ENCODE results near the gene SRRM5.
"Not testable (repeated sequence)": the region's sequence is repeated elsewhere in the genome, so short reads cannot be mapped to it uniquely, and the experiment has no call there.

The SRRM5 gene

GRCh38 chr19:43592800-43593350 lies 19.0 kb upstream of the SRRM5 start:
- no peak for DNase-seq

DNA sequence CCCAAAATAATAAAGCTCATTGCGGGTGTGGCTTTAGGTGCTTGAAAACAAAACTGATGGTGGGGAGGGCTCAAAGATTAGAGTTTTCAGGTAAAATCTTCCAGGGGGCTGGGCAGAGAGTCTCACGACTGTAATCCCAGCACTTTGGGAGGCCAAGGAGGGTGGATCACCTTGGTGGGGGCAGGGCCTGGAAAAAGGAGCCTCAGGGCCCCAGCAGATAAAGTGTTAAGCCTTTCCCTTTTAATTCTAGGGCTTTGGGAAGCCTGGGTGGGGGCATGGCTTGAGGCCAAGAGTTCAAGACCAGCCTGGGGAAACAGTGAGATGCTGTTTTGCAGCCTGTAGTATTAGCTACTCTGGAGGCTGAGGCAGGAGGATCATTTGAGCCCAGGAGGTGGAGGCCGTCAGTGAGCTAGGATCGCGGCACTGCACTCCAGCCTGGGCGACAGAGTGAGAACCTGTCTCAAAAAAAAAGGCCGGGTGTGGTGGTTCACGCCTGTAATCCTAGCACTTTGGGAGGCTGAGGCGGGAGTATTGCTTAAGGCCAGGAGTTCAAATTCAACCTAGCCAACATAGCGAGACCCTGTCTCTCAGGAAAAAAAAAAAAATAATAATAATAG lies 17.7 kb upstream of the SRRM5 start:
- no peak for DNase-seq

- peak; percentile 56 for DNase-seq
Measured at GRCh38 chr19:43594710-43595604, 16.9 kb upstream of the SRRM5 start.

DNA sequence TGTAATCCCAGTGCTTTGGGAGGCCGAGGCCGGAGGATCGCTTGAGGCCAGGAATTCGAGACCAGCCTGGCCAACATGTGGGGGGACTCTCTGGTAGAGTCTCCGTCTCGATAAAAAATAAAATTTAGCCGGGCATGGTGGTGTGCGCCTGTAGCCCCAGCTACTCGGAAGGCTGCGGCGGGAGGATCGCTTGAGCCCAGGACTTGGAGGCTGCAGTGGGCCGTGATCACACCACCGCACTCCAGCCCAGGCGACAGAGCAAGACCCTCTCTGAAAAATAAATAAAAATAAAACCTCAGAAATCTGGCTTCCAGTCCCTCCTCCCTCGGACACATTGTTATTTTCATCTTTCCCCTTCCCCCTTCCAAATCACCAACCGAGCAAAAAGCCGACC lies 16.3 kb upstream of the SRRM5 start:
- DNase-seq, result no peak

GRCh38 chr19:43595999-43596841 lies 15.7 kb upstream of the SRRM5 start, which contains the start of the genes IRGQ and ZNF576:
TSS of gene IRGQ (minus strand) at chr19:43596134. CDS start at chr19:43595338, 796 bp downstream.
TSS of gene ZNF576 (plus strand) at chr19:43596595. CDS start at chr19:43597109, 514 bp downstream.
- DNase-seq, result peak; percentile 99

- no peak for DNase-seq
Measured at GRCh38 chr19:43596842-43597461, 14.9 kb upstream of the SRRM5 start.

DNA sequence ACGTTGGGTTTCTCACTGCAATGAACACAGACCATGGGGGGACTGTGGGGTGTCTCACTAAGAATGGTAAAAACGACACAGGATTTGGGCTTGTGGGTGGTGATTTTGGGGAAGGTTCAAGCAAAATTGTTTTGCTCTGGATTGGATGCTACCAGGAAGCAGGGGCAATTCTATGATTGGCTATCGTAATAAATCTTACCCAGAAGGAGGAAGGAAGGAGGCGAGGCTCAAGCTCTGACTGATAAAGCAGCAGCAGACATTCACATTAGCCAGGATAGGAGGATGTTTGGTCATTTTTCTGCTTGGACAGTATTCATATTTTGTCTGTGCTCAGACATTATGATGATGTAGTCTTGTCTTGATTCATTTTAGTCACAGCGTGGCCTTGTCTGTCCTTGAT lies 14.0 kb upstream of the SRRM5 start:
- no peak for DNase-seq

- no peak for DNase-seq
Measured at GRCh38 chr19:43598445-43599240, 13.2 kb upstream of the SRRM5 start.

- DNase-seq, result no peak
Measured at GRCh38 chr19:43599635-43600295, 12.1 kb upstream of the SRRM5 start.

GRCh38 chr19:43600326-43600725 lies 11.6 kb upstream of the SRRM5 start:
- DNase-seq, result not testable (repeated sequence)

GRCh38 chr19:43605875-43606568 lies 5.9 kb upstream of the SRRM5 start:
- no peak for DNase-seq

GRCh38 chr19:43606569-43607229 lies 5.2 kb upstream of the SRRM5 start:
- no peak for DNase-seq

DNA sequence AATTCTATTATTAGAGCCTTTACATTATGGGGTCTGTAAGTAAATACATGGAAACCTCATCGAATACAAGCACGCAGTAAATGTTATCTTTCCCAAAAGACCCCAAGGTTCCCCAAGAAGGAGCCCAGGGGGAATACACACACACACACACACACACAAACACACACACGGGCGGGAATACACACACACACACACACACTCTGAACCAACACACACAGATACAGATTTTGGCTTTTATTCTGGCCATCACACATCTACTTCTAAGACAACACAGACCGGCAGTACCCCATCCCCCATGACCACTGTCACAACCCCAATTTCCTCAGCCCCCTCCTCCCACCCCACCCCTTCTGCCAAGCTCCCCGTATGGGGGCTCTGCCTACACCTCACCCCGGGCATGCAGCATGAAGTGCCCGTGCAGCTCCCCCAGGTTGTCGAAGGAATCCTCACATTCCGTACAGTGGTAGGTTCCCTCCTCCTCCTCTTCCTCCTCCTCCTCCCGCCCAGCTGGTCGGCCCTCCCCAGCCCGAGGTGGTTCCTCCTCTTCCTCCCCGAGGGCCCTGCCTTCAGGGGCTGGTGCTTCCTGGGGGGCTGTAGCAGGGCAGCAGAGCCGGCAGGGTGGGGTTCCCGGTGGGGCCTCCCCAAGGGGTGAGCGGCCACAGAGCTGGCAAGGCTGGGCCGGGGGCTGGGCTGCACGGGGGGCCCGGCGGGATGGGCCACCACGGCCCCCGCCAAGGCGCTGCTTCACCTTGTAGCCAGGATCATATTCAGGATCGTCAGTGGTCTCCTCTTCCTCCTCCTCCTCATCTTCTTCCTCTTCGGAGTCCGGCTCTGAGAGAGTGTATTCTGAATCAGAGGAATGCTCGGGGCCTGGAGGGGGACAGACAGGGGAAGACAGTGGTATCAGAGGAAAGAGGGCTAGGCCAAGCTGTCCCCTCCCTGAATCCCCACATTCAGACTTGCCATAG lies 4.4 kb upstream of the SRRM5 start:
- no peak for DNase-seq

DNA sequence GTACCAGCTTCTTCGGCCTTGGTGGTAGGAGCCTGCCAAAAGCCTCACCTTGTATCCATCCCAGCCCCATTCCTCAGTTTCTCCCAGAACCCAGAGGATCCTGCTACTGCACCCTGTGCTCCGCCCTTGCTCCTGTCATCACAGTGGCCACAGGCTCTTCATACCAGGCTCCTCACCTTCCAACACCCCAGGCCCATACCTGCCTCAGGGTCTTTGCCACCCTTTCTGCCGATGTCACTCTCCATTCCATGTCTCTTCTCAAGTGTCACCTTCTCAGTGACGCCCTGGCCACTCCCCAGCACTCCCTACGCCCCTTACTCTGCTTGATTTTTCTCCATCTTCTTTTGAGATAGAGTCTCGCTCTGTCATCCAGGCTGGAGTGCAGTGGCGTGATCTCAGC lies 2.0 kb upstream of the SRRM5 start:
- DNase-seq, result no peak

- no peak for DNase-seq
Measured at GRCh38 chr19:43610493-43610892, 1.4 kb upstream of the SRRM5 start.

GRCh38 chr19:43612374-43612773 lies 486 bp downstream of the SRRM5 start:
- no peak for DNase-seq

DNA sequence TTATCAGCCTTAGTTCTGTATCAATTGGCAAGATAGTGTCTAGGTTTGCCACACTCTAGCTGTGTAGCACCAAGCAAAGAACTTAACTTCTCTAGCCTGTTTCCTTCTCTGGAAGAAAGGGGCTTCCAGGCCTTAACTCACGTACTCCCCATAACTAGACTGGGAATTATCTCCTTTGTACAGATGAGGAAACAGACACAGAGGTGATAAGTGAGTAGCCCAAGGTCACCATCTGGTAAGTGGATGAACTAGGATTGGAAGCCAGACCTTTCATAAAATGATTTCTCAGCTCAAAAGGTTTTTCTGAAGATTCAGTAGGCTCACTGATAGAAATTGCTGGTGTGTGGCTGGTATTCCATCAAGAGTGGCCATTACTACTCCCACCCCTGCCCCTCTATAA lies 4.4 kb downstream of the SRRM5 start:
- DNase-seq, result no peak

DNA sequence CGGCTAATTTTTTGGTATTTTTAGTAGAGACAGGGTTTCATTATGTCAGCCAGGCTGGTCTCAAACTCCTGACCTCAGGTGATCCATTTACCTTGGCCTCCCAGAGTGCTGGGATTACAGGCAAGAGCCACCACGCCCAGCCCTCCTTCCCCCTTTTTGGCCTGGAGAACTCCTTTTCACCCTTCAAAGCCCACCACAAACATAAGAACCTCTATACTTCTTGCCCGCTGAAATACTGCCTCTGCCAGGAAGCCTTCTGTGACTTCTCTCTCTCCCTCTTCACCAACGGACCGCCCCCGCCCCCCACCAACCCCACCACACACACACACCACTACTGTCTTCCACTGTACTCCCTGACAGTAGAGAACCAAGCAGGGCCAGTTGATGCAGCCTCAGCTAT lies 5.1 kb downstream of the SRRM5 start:
- no peak for DNase-seq

- DNase-seq, result peak; percentile 49
Measured at GRCh38 chr19:43618921-43619261, 7.0 kb downstream of the SRRM5 start.

Measured in fibroblast of skin of right biceps (primary cell).